HK-2 (cell line): Measurements from ENCODE around the gene LARGE2.

Experiments
- DNase-seq: peaks from one replicate; pipeline ENCODE4 v3.0.0-alpha.2; 2018; ENCODE audit not compliant: unreplicated experiment

LARGE2 gene

DNA sequence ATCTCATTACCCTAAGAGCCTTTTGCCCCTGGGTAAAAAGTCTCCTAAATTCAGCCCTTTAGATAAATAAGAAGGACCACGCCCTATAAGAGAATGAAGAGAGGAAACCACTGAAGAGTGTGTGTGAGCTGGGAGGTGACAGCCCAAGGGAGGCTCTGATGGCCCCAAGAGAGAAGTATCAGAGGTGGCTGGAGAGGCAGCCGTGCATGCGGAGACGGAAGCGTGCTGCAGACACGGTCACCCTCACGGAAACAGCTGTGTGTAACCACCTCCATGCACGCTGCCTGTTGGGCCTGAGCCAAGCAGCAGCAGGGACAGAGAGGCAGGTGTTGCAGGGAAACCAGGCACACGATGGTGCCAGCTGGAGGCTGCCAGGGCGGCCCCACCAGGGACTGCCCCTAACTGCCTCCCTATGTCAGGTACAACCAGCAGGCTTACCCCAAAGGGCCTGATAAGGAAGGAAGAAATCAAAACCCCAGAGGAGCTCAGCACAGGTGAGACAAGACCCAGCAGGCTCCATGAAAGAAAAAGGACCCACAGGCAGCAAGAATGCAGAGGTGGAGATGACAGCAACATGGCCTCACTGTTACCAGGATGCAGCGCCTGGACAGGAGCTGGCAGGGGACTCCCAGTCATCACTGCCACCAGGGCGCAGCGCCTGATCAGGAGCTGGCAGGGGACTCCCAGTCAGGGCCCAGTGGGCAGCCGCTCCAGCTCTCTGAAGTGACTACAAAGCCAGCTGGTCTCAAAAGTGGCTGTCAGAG, 7.8 kb downstream of the LARGE2 start:
- no peak for DNase-seq

DNA sequence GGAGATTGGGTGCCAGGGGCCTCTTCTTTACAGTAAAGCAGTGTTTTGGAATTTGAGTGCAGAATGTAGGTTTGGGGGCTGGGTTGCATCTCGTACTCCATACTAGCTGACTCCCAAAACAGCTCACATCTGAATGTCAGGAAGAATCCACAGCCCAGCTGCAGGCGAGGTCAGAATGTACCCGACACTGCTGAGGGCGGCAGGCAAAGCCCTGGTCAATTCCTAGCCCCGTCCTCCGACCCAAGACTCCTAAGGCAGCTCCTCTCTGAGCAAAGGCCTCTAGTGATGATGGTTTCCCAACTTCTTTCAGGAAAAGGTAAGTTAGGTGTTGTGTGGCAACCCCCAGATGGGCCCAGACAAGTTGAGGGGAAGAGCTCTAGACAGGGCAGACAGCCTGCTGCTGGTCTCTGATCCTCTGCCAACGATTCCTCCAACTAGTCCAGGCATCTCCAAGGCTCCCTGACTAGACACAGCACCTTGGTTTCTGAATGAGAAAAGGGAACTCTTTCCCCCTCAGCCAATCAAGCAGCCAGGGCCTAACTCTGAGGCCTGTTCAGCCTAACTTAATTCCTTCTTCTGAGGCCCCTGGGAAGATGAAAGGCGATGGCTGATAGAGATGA, 8.6 kb downstream of the LARGE2 start:
- DNase-seq: no peak

DNA sequence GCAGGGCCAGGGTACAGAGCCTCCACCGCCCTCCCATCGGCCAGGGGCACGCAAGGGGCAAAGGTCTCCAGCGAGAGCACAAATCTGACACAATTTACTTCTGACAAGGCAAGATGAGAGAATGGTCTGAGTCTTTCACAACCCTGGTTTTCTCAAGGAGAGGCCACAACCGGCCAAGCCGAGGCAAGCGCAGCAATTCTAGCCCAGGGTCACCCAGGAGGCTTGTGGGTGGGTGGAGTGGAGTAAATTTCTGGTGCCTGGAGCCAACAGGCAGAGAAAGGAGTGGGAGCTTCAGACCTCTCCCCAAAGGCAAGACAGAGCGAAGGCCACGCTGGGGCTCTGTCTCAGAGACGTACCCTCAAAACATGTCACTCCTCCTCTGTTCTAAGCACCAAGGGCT, 9.3 kb downstream of the LARGE2 start:
- no peak for DNase-seq

DNA sequence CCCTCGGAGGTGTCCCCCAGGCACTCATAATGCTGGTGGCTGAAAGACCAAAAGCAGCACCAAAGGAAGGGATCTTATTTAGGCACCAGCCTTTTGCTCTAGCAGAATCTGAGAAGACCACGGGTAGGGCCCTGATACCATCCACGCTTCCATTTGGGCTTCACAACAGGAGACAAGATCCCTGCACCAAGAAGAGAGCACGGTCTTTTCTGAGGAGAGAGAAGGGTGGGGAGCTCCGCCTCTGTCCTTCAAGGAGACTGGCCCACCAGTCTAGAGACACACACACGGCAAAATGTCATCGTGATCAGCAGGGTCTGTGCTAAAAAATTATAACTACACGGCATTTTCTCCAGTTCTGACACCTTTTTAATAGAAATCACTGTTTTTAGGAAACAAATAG, 9.8 kb downstream of the LARGE2 start:
- DNase-seq: no peak

DNA sequence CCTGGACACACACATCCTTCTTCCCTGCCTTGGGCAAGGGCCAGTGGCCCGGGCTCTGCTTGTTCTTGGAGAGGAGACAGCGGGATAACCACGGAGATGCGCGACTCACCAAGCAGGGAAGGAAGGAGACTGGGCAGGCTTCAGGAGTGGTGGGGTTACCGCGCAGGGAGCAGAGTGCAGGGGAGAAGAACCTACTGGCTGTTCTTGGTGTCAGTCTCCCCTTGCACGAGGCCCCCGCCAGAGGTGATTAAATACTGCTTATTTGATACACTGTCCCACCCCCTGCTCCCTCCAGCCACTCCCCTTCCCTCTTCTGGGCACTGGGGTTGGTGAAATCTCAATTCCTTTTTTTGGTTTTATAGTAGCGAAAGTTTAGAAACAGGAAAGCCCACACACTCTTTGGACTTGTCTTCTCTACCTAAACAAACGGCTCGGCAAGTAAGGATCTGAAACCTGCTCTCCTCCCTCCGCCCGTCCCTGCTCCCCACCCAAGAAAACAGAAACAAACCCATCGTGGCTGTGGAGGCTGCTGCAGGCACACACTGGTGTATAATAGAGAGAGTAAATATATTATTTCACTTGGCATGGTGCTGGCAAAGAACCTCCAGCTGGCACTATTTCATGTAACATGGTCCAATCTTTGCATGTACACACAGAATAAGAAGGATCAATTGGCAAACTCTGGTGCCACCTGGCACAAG, 10.8 kb downstream of the LARGE2 start:
- DNase-seq: peak; percentile 46

DNA sequence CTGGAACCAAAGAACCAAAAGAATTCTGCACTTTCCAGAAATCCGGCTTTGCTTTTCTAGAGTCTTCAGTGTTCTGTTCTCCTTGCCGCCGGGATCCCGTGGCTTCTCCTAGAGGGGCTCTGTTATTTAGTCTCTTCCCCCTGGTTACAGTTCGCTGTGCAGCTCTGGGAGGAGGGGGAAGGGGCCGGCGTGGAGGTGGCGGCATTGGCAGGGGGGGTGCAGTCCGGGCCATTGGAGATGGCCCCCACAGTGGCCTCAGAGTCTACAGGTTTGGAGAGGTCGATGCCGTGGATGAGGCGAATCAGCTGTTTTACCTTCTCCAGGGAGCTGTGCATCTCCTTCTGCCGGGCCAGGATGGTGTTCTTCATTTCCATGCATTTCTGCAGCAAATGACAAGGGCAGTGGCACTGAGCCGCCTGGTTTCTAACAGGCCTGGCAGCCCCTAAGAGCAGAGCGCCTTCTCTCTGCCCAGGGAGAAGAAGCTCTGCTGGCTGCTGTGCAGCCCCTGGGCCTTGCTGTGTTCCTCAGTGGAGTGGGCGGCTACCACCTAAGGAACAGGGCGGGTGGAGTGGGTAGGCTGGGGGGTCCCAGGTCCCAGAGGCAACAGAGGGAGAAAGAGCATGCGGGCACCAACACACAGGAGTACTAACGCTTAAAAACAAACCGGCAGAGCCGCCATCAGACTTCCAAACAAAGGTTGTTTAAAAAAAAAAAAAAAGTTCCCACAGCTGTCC, 11.6 kb downstream of the LARGE2 start:
- DNase-seq: no peak

DNA sequence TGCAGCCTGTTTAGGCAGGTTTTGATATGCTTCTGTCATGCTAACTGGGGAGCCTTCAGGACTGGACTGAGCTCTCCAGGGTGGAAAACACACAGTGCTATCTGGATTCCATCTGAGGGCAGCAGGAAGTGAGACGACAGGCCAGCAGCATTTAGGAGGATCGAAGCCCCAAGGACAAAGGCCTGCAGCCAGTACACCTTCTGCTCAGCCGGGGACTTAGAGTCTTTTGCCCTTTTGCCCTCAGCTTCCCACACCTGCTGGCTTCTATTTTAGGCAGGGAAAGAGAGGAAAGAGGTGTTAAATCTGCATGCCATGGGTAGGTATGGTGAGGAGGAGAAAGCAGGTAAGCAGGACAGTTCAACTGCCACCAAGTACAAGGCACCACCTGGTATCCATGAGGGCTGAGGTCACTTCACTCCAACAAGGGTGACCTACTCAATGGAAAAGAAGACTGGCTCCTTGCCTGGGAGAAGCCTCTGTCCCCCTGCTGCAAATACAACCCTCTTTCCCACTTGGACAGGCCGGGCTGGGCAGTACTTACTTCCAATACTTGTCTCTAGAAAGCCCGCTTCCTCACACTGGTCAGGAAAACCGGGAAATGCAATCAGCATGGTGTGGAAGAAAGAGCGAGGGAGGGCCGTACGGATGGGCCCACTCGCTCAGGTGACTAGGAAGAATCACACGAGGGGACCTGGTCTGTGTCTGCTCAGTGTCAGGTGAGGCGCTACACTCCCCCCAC, 12.3 kb downstream of the LARGE2 start:
- no peak for DNase-seq

DNA sequence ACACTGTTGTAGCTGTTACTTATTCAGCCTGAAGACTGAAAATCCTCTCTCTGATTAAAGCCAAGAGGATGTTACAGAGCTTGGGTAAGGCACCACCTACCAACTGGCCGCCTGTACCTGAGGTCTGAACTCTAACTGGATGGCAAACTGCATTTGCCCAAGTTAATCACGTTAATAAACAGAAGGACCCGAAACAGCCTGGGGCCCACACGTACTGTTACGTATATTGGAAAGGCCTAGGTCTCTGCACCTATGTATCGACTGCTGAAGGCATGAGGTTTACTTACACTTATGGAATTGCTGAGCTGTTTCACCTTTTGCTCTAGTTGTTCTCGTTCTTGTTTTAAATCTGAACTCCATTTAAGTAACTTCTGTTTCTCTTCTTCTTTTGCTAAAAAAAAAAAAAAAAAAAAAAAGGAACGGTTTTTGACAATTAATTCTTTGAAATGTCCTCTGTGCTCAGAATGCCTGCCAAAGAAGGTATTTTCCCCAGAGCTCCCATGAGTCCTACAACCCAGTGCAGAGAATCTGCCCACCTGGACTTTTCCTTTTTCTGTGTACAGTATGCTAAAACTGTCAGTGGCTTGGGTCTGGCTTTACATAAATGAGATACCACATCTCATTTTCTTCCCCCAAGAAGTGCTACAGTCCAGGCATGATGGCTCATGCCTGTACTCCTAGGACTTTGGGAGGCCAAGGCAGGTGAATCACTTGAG, 13.1 kb downstream of the LARGE2 start:
- DNase-seq: no peak

DNA sequence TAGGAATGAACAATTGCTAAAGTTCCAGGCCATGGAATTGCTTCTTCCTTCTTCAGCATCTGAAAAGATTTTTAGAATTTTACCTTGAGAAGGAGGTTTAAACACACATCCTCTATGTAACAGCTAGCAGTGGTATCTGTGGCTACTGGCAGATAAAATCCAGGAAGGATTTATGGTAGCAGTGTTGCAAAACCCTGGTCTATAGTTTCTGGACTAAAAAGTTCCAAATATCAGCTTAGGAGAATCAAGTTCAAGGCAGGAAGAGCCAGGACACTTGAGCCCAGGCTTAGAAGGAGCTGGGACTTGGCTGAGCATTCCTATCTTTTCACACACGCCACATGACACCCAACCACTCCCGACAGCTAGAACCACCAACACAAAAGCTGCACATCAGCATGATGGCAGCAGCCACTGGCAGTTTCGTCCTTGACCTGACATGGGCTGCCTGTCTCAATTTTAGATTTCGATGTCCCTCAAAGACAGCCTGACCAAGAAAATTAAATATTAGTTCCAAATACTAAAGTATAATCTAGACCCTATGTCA, 14.1 kb downstream of the LARGE2 start:
- DNase-seq: no peak

DNA sequence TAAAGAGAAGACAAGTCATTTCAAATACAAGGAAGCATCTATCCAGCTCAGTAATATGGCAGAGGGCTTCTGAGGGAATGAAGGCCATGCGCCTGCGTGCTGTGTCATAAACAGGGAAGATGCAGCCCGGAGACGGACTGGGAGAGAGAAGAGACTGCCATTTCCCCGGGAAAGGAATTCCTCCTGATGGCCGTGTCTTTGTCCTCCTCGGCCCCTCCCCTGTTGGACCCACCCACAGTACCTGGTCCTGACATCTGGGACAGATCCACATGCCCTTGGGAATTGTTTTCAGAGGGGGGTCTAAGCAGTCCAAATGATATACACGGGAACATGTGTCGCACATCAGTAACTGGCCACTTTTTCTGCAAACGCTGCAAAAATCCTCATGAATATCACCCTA, 15.5 kb downstream of the LARGE2 start:
- DNase-seq: no peak

DNA sequence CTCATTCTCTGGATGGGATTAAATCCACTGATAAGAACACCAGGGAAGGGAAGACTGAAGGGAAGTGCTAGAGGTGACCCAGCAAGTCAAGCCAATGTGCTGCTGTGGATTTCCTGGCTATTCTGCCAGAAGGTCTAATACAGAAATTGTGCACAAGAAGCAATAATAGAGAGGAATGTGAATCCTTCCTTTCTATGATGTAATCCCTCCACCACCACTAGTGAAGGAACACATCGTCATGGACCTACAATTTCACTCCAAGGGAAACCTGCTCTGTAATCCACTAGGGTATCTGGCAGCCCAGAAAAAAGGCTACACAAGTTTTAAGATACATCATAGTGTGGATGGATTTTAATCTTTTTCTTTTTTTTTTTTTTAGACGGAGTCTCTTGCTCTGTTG, 17.4 kb downstream of the LARGE2 start:
- no peak for DNase-seq

DNA sequence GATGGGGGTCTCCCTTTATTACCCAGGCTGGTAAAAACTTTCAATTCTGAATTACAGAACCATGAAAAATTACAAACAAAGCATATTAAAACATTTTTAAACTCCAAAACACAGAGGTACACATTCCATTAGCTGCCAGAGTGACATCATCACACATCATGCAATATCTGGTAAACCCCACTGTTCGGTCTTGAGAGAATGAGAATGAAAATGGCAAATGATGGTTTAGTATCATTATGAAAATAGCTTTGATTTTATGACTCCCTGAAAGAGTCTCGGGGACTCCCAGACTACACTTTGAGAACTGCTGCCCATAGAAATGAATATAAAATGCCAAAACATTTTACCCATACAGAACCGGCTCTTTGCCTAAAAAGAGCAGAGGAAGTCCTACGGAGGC, 18.8 kb downstream of the LARGE2 start:
- no peak for DNase-seq

DNA sequence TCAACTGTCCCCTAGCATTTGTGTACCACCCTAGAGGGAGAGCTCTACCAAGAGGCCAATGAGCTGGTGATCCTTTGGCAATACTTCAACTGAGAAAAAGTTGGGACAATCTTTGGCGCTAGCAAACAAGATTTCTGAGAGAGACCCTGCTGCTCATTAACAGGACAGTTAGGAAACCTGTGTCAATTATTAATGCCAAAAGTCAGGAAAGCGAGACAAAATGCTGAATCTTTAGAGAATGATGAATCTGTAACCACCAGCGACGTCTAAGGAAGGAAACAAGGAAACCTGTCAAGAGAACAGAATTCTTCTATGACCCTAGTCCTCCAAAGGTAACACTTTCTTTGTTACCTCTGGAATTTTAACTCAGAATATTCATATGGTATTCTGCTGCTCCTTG, 19.9 kb downstream of the LARGE2 start:
- DNase-seq: no peak

DNA sequence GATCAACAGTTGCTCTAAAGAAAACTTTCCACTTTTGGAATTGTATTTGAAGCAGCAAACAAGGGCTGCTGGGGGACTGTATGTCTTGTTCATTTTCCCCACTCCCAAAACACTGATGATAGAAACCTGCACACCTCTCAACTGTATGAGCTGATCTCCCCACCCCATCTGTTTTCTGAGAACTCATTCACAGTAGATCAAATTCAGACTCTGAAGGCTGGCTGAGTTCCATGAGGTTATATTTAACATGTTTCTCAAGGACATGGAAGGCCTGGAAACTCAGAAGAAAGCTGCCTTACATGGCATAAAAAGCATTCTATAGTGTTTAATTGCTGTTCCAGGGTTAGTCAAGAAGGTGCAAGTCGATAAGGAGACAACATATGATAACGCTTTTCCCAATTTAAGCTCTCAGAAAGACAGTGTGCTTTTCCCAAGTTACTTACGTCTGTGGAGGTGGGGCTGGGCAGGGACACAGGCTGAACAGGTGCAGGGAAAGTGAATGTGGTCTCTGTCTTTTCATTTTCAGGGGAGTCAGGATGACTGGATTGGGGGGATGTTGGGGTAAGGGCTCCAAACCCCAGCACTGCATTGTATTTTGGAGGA, 23.0 kb downstream of the LARGE2 start:
- DNase-seq: no peak

DNA sequence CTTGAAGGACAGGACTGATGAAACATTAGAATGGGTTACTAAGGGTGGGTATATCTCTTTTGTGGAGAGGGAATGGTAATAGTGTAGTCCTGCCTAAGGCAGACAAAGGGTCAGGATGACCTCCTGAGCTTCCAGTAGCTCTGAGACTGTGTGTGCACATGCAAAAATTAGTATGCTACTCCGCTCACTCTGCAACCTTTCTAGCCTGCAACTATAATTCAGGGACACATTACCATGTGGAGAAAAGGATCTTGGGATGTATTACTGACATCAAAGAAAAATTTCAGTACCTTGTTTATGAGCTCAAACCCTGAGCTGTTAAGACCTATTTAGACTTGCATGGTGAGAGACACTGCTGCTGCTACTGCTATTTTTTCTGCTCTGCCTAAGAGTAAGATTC, 25.4 kb downstream of the LARGE2 start:
- DNase-seq: no peak

DNA sequence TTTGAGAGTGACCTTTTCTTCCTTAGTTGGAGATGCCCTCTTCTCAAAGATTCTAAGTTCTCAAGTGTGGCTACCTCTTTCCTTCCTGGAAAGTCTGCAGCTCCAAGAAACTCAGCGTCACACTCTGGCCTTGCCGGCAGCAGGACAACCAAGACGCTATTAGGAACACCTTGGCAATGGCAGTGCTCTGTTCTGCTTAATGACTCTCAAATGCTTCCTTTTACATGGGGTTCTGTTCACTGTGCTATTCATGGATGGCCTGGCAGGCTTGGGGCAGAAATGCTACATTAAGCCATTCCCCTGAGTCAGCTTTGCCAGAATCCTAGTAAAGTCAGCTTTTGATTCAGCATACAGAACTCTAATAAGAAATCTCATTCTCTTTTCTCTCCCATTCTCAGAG, 25.9 kb downstream of the LARGE2 start:
- no peak for DNase-seq

DNA sequence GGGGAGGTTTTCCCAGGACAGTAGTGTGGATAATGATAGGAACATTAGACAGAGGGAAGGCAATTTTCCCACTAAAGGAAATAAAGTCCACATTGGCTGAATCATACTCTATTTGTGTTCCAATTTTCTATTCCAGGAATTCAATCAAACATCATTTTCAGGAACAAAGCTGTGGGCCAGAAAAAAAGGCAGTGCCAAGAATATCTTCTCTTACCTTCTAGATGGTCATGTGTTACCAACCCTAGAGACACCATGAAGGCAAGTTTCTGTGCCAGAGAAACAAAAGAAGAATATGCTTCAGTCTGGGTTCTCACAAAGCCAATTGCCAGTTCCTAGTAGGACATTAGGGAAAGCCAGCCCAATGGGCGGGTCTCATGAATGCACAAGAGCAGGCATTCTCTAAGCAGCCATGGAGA, 27.5 kb downstream of the LARGE2 start:
- no peak for DNase-seq

DNA sequence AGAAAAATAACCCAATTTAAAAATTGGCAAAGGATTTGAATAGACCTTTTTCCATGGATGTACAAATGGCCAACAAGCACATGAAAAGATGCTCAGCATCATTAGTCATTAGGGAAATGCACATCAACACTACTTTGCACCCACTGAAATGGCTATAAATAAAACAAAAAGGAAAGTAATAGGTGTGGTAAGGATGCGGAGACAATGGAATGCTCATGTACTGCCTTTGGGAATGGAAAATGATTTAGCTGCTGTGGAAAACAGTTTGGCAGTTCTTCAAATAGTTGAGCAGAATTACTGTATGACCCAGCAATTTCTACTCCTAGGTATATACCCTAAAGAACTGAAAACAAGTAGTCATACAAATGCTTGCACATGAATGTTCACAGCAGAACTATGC, 37.4 kb downstream of the LARGE2 start:
- DNase-seq: no peak

DNA sequence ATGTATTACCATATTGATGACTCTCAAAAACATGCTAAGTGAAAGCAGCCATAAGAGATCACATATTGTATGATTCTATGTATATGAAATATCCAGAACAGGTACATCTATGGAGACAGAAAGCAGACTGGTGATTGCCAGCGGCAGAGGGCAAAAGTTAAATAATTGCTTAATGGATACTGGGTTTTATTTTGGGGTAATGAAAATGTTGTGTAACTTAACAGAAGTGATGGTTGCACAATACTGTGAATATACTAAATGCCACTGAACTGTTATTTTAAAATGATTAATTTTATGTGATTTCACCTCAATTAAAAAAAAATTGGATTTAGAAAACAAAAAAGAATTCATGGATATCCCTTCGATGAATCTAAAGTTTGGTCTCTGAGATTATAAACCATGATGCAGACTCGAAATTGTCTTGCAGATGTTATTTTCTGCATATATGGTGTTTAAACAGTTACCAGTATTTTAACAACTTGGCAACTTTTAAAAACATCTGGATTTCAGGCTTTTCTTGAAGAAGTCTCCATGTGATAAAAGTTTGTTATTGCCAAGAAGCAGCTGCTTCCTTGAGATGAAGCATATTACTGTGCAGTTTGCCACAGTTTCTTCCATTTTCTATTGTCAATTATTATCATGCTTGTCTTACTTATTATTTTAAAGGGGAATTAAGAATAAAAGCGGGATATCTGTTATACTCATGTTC, 38.1 kb downstream of the LARGE2 start:
- no peak for DNase-seq

DNA sequence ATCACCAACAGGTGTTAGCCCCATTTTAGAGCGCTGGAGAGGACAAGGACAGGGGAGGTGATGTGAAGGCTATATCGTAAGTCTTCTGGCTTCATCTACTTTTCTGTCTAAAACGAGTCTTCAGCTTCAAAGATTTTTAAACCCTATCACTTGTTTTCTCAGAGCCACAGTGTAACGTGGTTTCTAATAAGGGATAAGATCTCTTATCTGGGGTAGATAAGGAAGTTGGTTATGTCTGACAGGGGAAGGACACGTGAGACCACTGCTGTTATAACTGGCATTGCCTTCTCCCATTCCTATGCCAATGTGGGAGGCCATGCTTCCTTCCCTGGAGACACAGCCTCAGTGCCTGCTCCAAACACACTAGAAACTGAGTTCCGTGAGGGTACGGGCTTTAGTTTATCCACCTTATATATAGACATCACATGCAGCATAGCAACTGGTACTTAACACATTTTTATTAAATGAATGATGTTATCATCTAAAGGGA, 39.3 kb downstream of the LARGE2 start:
- no peak for DNase-seq
